A673 (cell line): Measurements from ENCODE around the gene ZNF213.

Experiments used
- EZH2 ChIP-seq: fragments of 200-600 bp; sonication (generic); IDR thresholded peaks from 2 replicates; pipeline ENCODE4 v1.6.1; 2017; ENCODE audit warnings: borderline replicate concordance, low read depth, mild to moderate bottlenecking, mixed read lengths, antibody characterized with exemption, low read length; ENCODE audit not compliant: poor library complexity, severe bottlenecking
- TF ChIP-seq, protein P1 (sequence below): fragments of 300-800, 200-600 bp; sonication (generic); conservative IDR thresholded peaks from 2 replicates; pipeline ENCODE4 v1.5.1; 2017; ENCODE audit warnings: low read depth, mild to moderate bottlenecking, antibody characterized with exemption, low read length, moderate library complexity, mixed read lengths

DNA sequence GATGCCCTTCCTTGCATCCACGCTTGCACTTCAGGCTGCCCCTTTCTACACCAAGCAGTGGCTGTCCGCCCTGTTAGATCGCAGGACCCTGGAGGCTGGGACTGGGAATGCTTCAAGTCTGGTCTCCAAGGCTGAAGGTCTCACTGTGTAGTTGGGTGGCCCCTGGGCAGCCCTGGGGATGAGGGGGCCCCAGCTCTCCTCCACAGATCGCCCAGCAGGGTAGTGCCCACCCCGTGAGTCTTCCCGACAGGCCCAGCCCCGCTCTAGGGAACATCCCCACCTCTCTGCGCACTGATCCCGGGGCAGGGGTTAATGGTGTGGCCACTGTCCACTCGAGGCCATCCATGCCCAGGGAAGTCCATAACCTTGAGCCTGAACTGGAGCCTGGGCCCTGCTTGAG is 10.3 kb downstream of the ZNF213 start:
- TF ChIP-seq, protein P1, sequence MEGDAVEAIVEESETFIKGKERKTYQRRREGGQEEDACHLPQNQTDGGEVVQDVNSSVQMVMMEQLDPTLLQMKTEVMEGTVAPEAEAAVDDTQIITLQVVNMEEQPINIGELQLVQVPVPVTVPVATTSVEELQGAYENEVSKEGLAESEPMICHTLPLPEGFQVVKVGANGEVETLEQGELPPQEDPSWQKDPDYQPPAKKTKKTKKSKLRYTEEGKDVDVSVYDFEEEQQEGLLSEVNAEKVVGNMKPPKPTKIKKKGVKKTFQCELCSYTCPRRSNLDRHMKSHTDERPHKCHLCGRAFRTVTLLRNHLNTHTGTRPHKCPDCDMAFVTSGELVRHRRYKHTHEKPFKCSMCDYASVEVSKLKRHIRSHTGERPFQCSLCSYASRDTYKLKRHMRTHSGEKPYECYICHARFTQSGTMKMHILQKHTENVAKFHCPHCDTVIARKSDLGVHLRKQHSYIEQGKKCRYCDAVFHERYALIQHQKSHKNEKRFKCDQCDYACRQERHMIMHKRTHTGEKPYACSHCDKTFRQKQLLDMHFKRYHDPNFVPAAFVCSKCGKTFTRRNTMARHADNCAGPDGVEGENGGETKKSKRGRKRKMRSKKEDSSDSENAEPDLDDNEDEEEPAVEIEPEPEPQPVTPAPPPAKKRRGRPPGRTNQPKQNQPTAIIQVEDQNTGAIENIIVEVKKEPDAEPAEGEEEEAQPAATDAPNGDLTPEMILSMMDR: no peak
- no peak for TF ChIP-seq EZH2
